Muscle layer of colon (tissue), 2 donors: ENCODE results near the gene MRPL21.
A peak's percentile ranks its signal among the peaks of the same experiment; 100 is the strongest.
"Not testable (repeated sequence)": the region's sequence is repeated elsewhere in the genome, so short reads cannot be mapped to it uniquely, and the experiment has no call there.

Experiments used
- H3K27ac ChIP-seq: one replicate; pipeline ENCODE4 v1.7.0; 2013; ENCODE audit warnings: low read depth, mild to moderate bottlenecking, low read length, moderate library complexity
- H3K27me3 ChIP-seq, 2 donors: one replicate each; pipeline ENCODE4 v1.7.0; 2013; ENCODE audit warnings: low read length in 2 of 2, mild to moderate bottlenecking in 2 of 2; ENCODE audit not compliant: insufficient read depth in 2 of 2, control insufficient read depth in 1 of 2
- H3K36me3 ChIP-seq: one replicate; pipeline ENCODE4 v1.7.0; 2013; ENCODE audit warnings: mild to moderate bottlenecking, low read length; ENCODE audit not compliant: insufficient read depth
- H3K4me1 ChIP-seq: one replicate; pipeline ENCODE4 v1.7.0; 2013; ENCODE audit warnings: mild to moderate bottlenecking, low read length; ENCODE audit not compliant: insufficient read depth
- H3K4me3 ChIP-seq, 2 donors: one replicate each; pipeline ENCODE4 v1.7.0; 2013; ENCODE audit warnings: low read length in 2 of 2, low read depth in 1 of 2, mild to moderate bottlenecking in 1 of 2, moderate library complexity in 1 of 2
- H3K9ac ChIP-seq: one replicate; pipeline ENCODE4 v1.7.0; 2013; ENCODE audit warnings: low read length
- H3K9me3 ChIP-seq: one replicate; pipeline ENCODE4 v1.7.0; 2013; ENCODE audit warnings: mild to moderate bottlenecking, low read length
- donor health status: abdominal sarcoma.
- donor health status: Adenocarcinoma of cecum.

The MRPL21 gene

GRCh38 chr11:68904248-68904847 is 716 bp upstream of the MRPL21 start:
- Histone ChIP-seq H3K27ac (peak overlapping the region; percentile 89), H3K4me3 (peak overlapping the region; percentile 60 to 99), H3K9ac (peak overlapping the region; percentile 85), H3K4me1 (peaks cover 19% of the 10 kb centered on the region), H3K36me3 (peaks cover 25% of the 10 kb centered on the region), H3K27me3 (no peaks in the 10 kb centered on the region), H3K9me3 (no peaks in the 10 kb centered on the region)

GRCh38 chr11:68900835-68901381 is 2.7 kb downstream of the MRPL21 start:
- Histone ChIP-seq H3K36me3 (peaks cover 38% of the 10 kb centered on the region), H3K4me3 (no peak overlapping the region), H3K9ac (no peak overlapping the region), H3K27ac (no peak overlapping the region), H3K4me1 (peaks cover 19% of the 10 kb centered on the region), H3K27me3 (no peaks in the 10 kb centered on the region), H3K9me3 (no peaks in the 10 kb centered on the region)

- no peaks in the 10 kb centered on the region for H3K9me3 ChIP-seq
- peaks cover under 1% of the 10 kb centered on the region for H3K4me1 ChIP-seq
- no peak overlapping the region for H3K27ac ChIP-seq
- no peak overlapping the region for H3K9ac ChIP-seq
- peaks cover 61% of the 10 kb centered on the region for H3K36me3 ChIP-seq
- H3K4me3 ChIP-seq, result no peak overlapping the region
- H3K27me3 ChIP-seq, result no peaks in the 10 kb centered on the region
Observed at GRCh38 chr11:68897441-68897840, 6.2 kb downstream of the MRPL21 start.

- no peak overlapping the region for H3K9ac ChIP-seq
- peaks cover under 1% of the 10 kb centered on the region for H3K4me1 ChIP-seq
- no peaks in the 10 kb centered on the region for H3K9me3 ChIP-seq
- peaks cover 66% of the 10 kb centered on the region for H3K36me3 ChIP-seq
- H3K27me3 ChIP-seq, result no peaks in the 10 kb centered on the region
- H3K27ac ChIP-seq, result no peak overlapping the region
- no peak overlapping the region for H3K4me3 ChIP-seq
Observed at GRCh38 chr11:68896171-68896959, 7.3 kb downstream of the MRPL21 start.

GRCh38 chr11:68893282-68893681 is 10.3 kb downstream of the MRPL21 start:
- H3K27me3 ChIP-seq, result no peaks in the 10 kb centered on the region
- H3K9ac ChIP-seq, result no peak overlapping the region
- H3K36me3 ChIP-seq, result peaks cover 51% of the 10 kb centered on the region
- peaks cover 4% of the 10 kb centered on the region for H3K4me1 ChIP-seq
- no peaks in the 10 kb centered on the region for H3K9me3 ChIP-seq
- H3K4me3 ChIP-seq, result no peak overlapping the region
- no peak overlapping the region for H3K27ac ChIP-seq

GRCh38 chr11:68892576-68892975 is 11.1 kb downstream of the MRPL21 start:
- Histone ChIP-seq H3K4me1 (peaks cover 4% of the 10 kb centered on the region), H3K9ac (no peak overlapping the region), H3K36me3 (peaks cover 44% of the 10 kb centered on the region), H3K9me3 (no peaks in the 10 kb centered on the region), H3K27ac (no peak overlapping the region), H3K4me3 (no peak overlapping the region), H3K27me3 (no peaks in the 10 kb centered on the region)

GRCh38 chr11:68891351-68891948 is 12.2 kb downstream of the MRPL21 start:
- Histone ChIP-seq H3K9ac (no peak overlapping the region), H3K4me1 (peaks cover 4% of the 10 kb centered on the region), H3K27me3 (no peaks in the 10 kb centered on the region), H3K27ac (no peak overlapping the region), H3K9me3 (no peaks in the 10 kb centered on the region), H3K4me3 (no peak overlapping the region), H3K36me3 (peaks cover 33% of the 10 kb centered on the region)

GRCh38 chr11:68890490-68891231 is 13.0 kb downstream of the MRPL21 start:
- Histone ChIP-seq H3K4me3 (no peak overlapping the region), H3K27ac (no peak overlapping the region), H3K27me3 (no peaks in the 10 kb centered on the region), H3K9me3 (no peaks in the 10 kb centered on the region), H3K36me3 (peaks cover 25% of the 10 kb centered on the region), H3K9ac (no peak overlapping the region), H3K4me1 (peaks cover 4% of the 10 kb centered on the region)

GRCh38 chr11:68889948-68890446 is 13.6 kb downstream of the MRPL21 start:
- Histone ChIP-seq H3K9ac (no peak overlapping the region), H3K4me1 (peaks cover 4% of the 10 kb centered on the region), H3K27me3 (no peaks in the 10 kb centered on the region), H3K4me3 (no peak overlapping the region), H3K27ac (no peak overlapping the region), H3K36me3 (peaks cover 21% of the 10 kb centered on the region), H3K9me3 (no peaks in the 10 kb centered on the region)

GRCh38 chr11:68884827-68885226 is 18.8 kb downstream of the MRPL21 start:
- not testable (repeated sequence) for H3K4me1 ChIP-seq, H3K9me3 ChIP-seq, H3K27me3 ChIP-seq, H3K36me3 ChIP-seq, H3K27ac ChIP-seq, H3K9ac ChIP-seq, H3K4me3 ChIP-seq

- Histone ChIP-seq H3K9ac (no peak overlapping the region), H3K27me3 (no peaks in the 10 kb centered on the region), H3K4me3 (no peak overlapping the region), H3K4me1 (no peaks in the 10 kb centered on the region), H3K9me3 (no peaks in the 10 kb centered on the region), H3K27ac (no peak overlapping the region), H3K36me3 (no peaks in the 10 kb centered on the region)
Observed at GRCh38 chr11:68882391-68882790, 21.2 kb downstream of the MRPL21 start.
